D721Med (cell line): ENCODE data around the gene ERBB2.

ENCODE experiments used
- DNase-seq: peaks from one replicate; pipeline ENCODE4 v3.0.0; 2011; ENCODE audit warnings: low spot score; ENCODE audit not compliant: insufficient read length
- FAIRE-seq: peaks from 2 replicates; lab custom pipeline; 2011; peaks lifted over from hg19 to GRCh38; lab: Jason Lieb, UNC
- TF ChIP-seq, protein P1 (sequence below): IDR thresholded peaks from 2 replicates; pipeline ENCODE4 v1.5.1; 2012; ENCODE audit warnings: mild to moderate bottlenecking, control low read depth; ENCODE audit not compliant: insufficient read depth; ENCODE audit errors: missing control alignments

The ERBB2 gene

DNA sequence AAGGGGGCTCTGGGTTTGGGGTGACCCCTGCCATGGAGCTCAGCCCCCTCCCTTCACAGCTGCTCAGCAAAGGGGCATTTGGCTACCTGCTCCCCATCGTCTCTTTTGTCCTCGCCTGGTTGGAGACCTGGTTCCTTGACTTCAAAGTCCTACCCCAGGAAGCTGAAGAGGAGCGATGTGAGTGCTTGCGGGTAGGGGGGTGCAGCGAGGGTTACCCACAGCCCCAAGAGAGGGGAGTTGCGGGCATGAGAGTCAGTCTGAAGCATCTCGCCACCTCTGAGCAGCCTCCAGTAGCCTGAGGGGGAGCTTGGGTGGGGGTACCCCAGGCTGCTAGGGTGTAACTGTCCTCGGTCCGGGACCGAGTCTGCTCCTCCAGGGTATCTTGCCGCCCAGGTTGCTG lies 41.5 kb upstream of the ERBB2 start:
- FAIRE-seq (no peak), DNase-seq (no peak)
- TF ChIP-seq, protein P1, sequence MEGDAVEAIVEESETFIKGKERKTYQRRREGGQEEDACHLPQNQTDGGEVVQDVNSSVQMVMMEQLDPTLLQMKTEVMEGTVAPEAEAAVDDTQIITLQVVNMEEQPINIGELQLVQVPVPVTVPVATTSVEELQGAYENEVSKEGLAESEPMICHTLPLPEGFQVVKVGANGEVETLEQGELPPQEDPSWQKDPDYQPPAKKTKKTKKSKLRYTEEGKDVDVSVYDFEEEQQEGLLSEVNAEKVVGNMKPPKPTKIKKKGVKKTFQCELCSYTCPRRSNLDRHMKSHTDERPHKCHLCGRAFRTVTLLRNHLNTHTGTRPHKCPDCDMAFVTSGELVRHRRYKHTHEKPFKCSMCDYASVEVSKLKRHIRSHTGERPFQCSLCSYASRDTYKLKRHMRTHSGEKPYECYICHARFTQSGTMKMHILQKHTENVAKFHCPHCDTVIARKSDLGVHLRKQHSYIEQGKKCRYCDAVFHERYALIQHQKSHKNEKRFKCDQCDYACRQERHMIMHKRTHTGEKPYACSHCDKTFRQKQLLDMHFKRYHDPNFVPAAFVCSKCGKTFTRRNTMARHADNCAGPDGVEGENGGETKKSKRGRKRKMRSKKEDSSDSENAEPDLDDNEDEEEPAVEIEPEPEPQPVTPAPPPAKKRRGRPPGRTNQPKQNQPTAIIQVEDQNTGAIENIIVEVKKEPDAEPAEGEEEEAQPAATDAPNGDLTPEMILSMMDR = no peak

DNA sequence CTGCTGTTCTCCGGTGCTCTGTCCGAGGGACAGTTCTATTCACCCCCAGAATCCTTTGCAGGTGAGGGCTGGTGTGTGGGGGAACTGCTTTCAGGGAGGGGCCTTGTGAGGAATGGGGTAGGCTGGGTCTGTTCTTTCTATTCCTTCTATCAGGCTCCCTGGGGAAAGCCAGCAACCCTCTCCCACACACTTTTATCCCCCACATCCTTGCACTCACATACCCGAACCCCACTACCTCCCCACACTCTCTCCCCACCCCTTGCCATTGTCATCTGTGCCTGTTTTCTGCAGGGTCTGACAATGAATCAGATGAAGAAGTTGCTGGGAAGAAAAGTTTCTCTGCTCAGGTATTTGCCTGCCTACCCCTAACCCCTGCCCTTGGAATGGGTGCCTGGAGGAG lies 41.1 kb upstream of the ERBB2 start:
- FAIRE-seq (no peak), DNase-seq (no peak)
- TF ChIP-seq, protein P1 = no peak

DNA sequence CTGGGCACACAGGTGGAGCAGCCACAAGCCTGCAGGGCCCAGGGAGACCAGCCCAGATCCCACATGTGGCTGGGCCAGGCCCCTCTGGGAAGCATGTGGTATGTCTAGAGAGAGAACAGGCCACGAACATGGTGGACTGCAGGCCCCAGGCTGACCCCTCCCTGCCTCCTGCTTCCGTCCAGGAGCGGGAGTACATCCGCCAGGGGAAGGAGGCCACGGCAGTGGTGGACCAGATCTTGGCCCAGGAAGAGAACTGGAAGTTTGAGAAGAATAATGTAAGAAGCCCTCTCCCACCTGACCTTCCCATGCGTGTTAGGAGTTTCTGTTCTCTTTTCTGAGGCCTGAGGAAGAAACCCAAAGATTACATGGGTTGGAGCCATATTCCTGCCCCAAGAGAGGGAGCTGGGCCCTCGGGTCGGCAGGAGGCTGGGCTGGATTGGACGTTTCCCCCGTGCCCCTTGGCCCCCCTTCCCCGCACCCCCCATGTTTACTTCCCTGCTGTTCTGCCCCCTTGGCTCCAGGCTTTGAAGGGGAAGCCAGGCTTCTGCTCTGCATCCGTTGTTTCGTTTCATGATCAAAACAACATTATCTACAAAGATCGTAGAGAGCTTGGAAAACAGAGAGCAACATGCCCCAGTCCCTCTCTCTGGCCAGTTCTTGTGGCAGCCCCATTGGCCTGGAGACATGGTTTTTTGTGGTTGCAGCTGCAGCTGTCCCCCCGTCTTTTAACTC lies 40.4 kb upstream of the ERBB2 start:
- FAIRE-seq (no peak), DNase-seq (no peak)
- TF ChIP-seq, protein P1 = no peak

DNA sequence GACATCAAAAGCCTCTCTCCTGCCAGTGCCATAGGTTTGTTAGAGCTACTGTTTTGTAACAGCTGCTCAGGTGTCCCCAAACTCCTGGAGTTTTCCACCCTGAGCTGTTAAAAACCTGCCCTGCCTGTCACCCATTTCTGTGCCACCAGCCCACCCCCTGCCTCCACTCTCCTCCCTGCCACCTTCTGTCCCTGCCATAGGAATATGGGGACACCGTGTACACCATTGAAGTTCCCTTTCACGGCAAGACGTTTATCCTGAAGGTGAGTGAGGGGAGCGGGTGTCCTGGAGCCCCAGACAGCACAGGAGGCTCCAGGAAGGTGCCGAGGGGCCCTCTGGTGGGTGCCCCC lies 39.9 kb upstream of the ERBB2 start:
- DNase-seq (no peak), FAIRE-seq (no peak)
- TF ChIP-seq, protein P1 = no peak

DNA sequence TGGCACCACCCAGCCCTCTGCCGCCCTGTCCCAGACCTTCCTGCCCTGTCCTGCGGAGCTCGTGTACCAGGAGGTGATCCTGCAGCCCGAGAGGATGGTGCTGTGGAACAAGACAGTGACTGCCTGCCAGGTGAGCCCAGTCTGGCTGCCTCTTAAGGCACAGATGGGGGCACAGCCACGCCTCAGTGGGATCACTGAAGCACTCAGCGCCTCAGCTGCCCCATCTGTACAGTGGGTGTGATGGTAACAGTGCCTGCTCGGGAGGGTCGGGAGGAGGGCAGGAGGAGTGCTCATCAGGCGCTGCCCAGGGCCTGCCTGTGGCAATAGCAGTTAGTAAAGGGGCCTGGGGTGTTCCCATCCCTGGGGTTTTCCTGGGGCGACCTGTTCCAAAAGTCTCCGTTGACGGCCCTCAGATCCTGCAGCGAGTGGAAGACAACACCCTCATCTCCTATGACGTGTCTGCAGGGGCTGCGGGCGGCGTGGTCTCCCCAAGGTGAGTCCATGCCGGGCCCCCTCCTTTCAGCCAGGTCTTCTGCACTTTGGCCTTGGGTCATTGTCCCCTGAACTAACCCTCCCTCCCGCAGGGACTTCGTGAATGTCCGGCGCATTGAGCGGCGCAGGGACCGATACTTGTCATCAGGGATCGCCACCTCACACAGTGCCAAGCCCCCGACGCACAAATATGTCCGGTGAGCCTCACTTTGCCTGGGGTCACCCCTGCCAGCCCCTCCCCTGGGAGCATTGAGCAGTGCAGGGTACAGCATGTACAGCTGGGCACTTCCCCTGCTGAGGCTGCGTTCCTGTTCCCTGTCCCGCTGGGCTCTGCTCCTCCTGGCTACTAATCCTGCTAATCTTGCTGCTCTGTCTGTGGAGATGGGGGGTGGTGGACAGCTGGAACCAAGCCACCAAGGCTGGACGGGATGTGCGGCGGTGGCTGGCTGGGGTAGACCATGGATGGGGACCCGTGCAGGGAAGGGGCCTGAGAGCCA lies 39.2 kb upstream of the ERBB2 start:
- FAIRE-seq (no peak), DNase-seq (peak; percentile 93)
- TF ChIP-seq, protein P1 = no peak

GRCh38 chr17:39661744-39662541 lies 37.9 kb upstream of the ERBB2 start:
- FAIRE-seq (no peak), DNase-seq (no peak)
- TF ChIP-seq, protein P1 = no peak
